Hematopoietic multipotent progenitor cell treated with erythropoietin and hydrocortisone succinate and interleukin-3 and kit ligand, for 8 days (in vitro differentiated cells): ENCODE data around the gene NKIRAS2.

Experiments used
- DNase-seq: peaks from one replicate; pipeline ENCODE4 v3.0.0-alpha.2; 2015

The NKIRAS2 gene

GRCh38 chr17:42019509-42020404 lies at the start of gene NKIRAS2:
NKIRAS2 (plus strand) TSS chr17:42020090; CDS start chr17:42021578, 1,488 bp downstream.
- peak; percentile 89 for DNase-seq

DNA sequence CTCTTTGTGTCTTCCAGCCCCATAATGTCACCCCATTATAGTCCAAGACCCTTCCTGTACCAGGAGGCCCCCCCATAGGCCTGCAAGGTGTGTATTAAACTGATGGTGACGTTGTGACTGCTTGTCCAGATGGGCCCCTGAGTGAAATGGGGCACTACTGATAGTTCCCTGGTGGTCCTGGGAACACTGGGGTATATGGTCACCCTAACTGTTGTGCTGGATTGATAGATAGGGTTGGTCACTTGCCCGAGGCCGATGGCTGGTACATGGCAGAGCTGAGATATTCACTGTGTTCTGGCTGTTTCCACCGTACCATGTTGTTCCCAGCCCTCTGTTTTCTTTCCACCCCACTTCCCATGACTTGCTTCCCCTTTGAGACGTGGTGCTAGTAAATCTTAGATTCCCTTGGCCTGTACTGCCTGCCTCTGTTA lies 49.0 kb upstream of the NKIRAS2 start:
- DNase-seq = no peak

- no peak for DNase-seq
These were observed 48.0 kb upstream of the NKIRAS2 start for GRCh38 chr17:41971721-41972523.

GRCh38 chr17:41972571-41973407 lies 47.1 kb upstream of the NKIRAS2 start:
- DNase-seq = no peak

- no peak for DNase-seq
These were observed 46.5 kb upstream of the NKIRAS2 start for GRCh38 chr17:41973408-41973811.

GRCh38 chr17:41974031-41974430 lies 45.9 kb upstream of the NKIRAS2 start:
- DNase-seq = no peak

DNA sequence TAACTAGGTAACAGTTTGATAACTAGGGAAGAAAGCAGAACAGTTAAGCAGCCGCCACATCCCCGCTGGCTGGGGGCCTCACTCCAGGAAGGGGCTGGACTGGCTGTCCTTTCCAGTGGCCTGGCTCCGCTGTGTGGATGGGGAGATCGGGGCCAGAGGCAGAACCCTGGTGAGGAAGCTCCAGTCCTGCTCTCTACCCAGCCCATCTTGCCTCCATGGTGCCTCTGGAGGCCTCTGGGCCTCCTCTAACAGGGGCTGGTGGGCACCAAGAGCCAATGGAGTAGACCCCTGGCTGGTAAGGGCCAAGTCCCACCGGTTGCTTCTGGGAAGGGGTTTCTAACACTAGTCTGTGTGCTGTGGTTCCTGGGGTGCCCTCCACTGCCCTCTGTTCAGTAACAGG lies 45.2 kb upstream of the NKIRAS2 start:
- no peak for DNase-seq

DNA sequence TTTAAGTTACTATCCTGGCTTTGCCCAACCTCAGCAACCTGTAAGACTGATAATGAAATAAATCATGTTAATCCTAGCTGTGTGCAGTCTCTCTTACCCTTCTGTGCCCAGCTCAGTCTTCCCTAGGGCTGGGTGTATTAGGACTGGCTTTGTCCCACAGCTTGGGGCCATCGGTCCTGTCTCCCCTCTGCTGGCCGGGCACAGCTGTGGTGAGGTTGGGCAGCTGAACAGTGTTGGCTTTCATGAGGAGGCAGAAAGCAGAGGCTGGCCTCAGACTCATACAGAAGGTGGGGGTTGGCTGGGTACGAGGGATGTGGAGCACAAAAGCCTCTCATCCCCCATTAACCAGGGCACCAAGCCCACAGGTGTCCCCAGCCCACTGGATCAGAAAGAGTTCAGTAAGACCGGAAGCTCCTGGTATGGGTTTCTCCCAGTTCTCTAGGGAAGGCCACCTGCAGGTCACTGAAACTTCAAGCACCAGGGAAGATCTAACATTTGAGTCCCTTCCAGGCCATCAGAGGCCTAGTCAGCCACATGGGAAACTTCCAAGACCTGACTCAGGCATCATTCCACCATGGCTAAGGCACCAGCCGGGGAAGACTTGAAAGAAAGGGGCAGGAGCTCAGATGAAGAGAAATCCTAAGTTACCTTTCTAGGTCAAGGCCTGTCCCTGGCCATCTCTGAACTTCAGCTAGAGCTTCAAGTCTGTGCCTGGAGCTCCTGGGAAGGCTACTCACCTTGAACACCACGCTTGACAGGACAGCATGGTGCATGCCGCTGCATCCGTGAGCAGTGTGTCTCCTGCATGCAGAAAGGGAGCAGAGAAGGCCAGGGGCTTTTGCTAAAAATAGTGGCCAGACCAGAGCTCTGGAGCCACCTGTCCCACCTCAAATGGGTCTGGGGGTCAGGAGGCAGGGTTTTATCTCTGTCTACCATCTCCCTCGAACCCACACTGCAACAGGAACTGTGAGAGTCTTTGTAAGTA lies 44.5 kb upstream of the NKIRAS2 start:
- no peak for DNase-seq

GRCh38 chr17:41976142-41976768 lies 43.6 kb upstream of the NKIRAS2 start:
- no peak for DNase-seq

DNA sequence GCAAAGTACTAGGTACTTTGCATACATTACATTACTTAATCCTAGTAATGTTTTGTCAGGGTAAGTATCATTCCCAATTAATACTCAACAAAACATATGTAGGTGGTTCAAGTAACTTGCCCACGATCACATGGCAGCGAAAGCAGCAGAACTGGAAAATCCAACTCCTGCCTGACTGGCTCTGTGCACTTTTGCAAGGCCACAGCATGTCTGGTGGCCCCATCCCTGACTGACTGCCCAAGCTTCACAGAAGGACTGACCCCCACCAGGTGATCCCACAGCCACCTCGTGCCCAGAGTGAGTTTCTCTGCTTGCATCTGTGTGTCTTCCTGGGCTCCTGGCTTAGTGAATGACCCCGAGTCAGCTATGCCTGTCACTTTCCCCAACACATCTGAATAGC lies 41.9 kb upstream of the NKIRAS2 start:
- DNase-seq = no peak

DNA sequence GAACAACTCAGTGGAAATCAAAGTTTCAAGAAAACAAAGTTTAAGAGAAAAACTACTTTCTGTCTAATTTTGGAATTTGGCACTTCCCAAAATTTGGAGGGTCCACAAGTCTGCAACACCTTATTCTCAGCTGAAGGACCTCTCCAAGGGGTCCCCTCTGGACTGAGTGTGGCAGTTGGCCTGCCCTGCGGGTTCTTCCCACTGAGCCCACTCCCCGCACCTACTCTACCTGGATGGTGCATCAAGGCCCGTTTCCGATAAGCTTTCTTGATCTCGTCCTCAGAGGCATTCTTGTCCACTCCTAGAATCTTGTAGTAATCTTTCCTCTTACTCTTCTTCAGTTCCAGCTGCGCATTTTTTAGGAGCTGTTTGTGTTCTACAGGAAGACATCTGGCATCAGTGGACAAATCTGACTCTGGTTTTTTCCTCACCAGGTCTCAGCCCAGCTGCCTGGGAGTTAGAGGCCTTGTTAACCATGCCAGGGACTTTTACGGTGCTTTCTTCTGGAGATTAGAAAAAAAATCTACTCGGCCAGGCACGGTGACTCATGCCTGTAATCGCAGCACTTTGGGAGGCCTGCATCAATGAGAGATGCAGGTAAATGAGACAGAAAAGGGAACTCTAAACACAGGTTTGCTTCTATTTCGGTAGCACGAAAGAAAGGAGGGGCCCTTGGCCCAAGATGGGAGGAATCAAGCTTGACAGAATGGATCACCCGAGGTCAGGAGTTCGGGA lies 37.7 kb upstream of the NKIRAS2 start:
- no peak for DNase-seq

DNA sequence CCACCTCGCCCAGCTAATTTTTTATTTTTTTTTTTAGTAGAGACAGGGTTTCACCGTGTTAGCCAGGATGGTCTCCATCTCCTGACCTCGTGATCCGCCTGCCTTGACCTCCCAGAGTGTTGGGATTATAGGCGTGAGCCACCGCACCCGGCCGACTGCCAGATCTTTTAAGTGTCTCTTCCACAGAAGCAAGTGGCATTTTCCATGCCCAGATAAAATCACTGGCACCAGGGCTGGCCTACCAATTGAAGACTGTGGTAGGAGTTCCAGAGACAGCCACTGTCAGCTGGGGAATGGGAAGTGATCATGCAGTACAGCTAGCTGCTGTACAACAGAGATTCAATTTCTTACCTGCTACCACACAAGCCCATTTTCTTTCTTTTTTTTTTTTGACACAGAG lies 35.4 kb upstream of the NKIRAS2 start:
- no peak for DNase-seq

DNA sequence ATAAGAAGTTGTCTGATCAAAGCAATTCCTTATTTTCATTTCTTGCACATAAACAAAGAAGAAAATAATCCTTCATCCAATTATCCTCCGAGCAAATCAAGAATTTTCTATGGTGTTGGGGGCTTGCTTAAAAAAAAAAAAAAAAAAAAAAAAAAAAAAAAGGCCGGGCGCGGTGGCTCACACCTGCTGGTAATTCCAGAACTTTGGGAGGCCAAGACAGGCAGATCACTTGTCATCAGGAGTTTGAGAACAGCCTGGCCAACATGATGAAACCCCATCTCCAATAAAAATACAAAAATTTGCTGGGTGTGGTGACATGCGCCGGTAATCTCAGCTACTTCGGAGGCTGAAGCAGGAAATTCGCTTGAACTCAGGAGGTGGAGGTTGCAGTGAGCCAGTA lies 34.0 kb upstream of the NKIRAS2 start:
- no peak for DNase-seq

DNA sequence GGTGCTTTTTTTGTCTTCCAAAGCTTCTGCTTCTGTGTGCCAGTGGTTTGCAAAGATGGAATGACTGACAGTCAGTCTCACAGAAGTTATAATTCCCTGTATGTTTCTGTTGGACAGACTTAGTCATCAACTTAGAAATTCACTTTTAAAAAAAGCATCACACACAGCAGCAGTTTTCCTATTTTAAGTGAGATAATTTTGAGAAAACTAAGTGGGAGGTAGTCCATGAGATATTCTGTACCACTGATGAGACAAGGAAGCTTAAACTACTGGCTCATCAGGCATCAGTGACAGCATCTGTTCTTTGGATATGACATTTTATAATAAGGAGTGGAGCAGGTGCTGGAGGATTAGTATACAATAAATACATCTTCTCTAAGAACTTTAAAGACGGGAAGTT lies 33.3 kb upstream of the NKIRAS2 start:
- no peak for DNase-seq

DNA sequence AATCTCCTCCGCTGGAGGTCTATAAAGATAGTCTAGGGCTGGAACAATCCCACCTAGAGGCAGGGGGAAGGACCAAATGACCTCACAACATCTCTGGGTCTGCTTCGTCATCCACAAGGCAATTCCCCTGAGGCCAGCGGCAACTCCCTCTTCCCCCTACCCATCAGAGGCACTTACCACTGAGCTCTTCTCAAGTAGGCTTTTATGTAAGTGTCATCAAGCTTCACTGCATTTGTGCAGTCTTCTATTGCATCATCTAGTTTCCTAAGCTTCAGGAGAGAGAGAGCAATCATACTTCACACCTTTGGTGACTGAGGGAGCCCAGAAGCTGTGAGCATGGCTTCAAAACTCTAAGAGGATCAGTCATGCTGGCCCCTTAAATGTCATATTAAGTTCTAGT lies 32.2 kb upstream of the NKIRAS2 start:
- no peak for DNase-seq

GRCh38 chr17:41988418-41988817 lies 31.5 kb upstream of the NKIRAS2 start:
- no peak for DNase-seq

DNA sequence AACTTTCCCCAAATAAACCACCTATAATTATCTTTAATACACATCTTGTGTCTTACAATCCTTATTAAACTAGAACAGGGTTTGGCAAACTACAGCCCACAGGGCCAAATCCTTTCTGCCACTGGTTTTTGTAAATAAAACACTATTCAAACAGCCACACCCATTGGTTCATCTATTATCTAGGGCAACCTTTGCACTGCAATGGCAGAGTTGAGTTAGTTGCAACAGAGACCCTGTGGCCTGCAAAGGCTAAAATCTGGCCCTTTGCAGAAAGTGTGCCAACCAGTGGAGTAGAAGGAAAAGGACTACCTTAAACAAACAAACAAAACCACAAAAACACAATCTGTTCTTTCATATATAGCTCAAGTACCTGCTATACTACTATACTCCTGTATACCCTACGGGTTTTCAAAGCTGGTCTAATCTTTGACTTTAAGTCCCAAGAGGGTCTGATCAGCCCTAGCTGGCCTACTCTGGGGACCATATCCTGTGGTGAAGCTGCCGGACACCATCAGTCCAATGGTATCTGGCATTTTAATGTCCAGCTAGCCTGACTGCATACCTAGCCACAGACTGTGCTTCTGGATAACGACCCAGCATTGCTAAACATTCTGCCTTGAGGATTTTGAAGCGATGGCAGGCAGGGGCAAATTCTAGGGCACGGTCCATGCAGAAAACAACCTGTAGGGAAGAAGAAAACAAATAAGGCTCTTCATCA lies 30.0 kb upstream of the NKIRAS2 start:
- DNase-seq = no peak

- DNase-seq = no peak
These were observed 27.3 kb upstream of the NKIRAS2 start for GRCh38 chr17:41992576-41992975.

GRCh38 chr17:41996855-41997164 lies 23.1 kb upstream of the NKIRAS2 start:
- no peak for DNase-seq

GRCh38 chr17:41998497-41998896 lies 21.4 kb upstream of the NKIRAS2 start:
- DNase-seq = no peak
